SK-N-SH treated with all-trans-retinoic acid at 6 μM for 48 hours (cell line): ENCODE results near the gene PPP2R2C.

Source experiments
- ARNTL ChIP-seq: fragments of 450-650 bp; formaldehyde crosslinking; IDR thresholded peaks from 2 replicates; pipeline ENCODE4 v1.5.0; 2020; ENCODE audit warnings: low read depth, mild to moderate bottlenecking, moderate library complexity, borderline replicate concordance
- BACH2 ChIP-seq: fragments of 250-450 bp; sonication (Bioruptor Pico); IDR thresholded peaks from 2 replicates; pipeline ENCODE4 v1.9.0; 2021; ENCODE audit warnings: mild to moderate bottlenecking, borderline replicate concordance
- CREB5 ChIP-seq: fragments of 250-450 bp; sonication (Bioruptor Pico); IDR thresholded peaks from 2 replicates; pipeline ENCODE4 v1.5.1; 2020; ENCODE audit warnings: low read depth, mild to moderate bottlenecking, moderate library complexity
- CSDC2 ChIP-seq: fragments of 250-450 bp; sonication (Bioruptor Pico); IDR thresholded peaks from 2 replicates; pipeline ENCODE4 v1.5.0; 2020; ENCODE audit warnings: mild to moderate bottlenecking, moderate library complexity
- CSRNP3 ChIP-seq: fragments of 250-450 bp; sonication (Bioruptor Pico); IDR thresholded peaks from 2 replicates; pipeline ENCODE4 v1.5.1; 2021; ENCODE audit warnings: mild to moderate bottlenecking, moderate library complexity
- ESRRG ChIP-seq: fragments of 250-450 bp; sonication (Bioruptor Pico); IDR thresholded peaks from 2 replicates; pipeline ENCODE4 v1.6.1; 2021; ENCODE audit warnings: mild to moderate bottlenecking
- ISL1 ChIP-seq: fragments of 250-450 bp; sonication (Bioruptor Pico); IDR thresholded peaks from 2 replicates; pipeline ENCODE4 v2.1.2; 2022; ENCODE audit warnings: mild to moderate bottlenecking, moderate library complexity
- PATZ1 ChIP-seq: fragments of 250-450 bp; sonication (Bioruptor Pico); IDR thresholded peaks from 2 replicates; pipeline ENCODE4 v1.8.0; 2020; ENCODE audit warnings: mild to moderate bottlenecking, moderate library complexity, borderline replicate concordance
- RARB ChIP-seq: fragments of 250-450 bp; sonication (Bioruptor Pico); IDR thresholded peaks from 2 replicates; pipeline ENCODE4 v1.8.0; 2021; ENCODE audit warnings: mild to moderate bottlenecking, moderate library complexity
- TOX ChIP-seq: fragments of 250-450 bp; sonication (Bioruptor Pico); IDR thresholded peaks from 2 replicates; pipeline ENCODE4 v1.8.0; 2021; ENCODE audit warnings: mild to moderate bottlenecking, moderate library complexity, borderline replicate concordance
- ZFP3 ChIP-seq: fragments of 250-450 bp; sonication (Bioruptor Pico); IDR thresholded peaks from 2 replicates; pipeline ENCODE4 v1.5.0; 2020; ENCODE audit warnings: mild to moderate bottlenecking, moderate library complexity
- ZFP30 ChIP-seq: fragments of 450-650 bp; formaldehyde crosslinking; IDR thresholded peaks from 2 replicates; pipeline ENCODE4 v1.5.0; 2022; ENCODE audit warnings: mild to moderate bottlenecking, moderate library complexity
- ZNF8 ChIP-seq: fragments of 450-650 bp; formaldehyde crosslinking; IDR thresholded peaks from 2 replicates; pipeline ENCODE4 v1.5.0; 2020; ENCODE audit warnings: mild to moderate bottlenecking, moderate library complexity

GRCh38 chr4:6346373-6347110, 125.9 kb downstream of the PPP2R2C start:
- TF ChIP-seq CREB5 (CRISPR knock-in tag) (no peak), ZNF8 (no peak), ESRRG (CRISPR knock-in tag) (no peak), ZFP3 (CRISPR knock-in tag) (no peak), CSRNP3 (CRISPR knock-in tag) (no peak), TOX (CRISPR knock-in tag) (no peak), RARB (no peak), CSDC2 (CRISPR knock-in tag) (no peak), ZFP30 (CRISPR knock-in tag) (no peak), ISL1 (CRISPR knock-in tag) (no peak), ARNTL (CRISPR knock-in tag) (no peak), BACH2 (CRISPR knock-in tag) (no peak), PATZ1 (CRISPR knock-in tag) (no peak)
